ENCODE data around the gene THEM5.

Gene THEM5

DNA sequence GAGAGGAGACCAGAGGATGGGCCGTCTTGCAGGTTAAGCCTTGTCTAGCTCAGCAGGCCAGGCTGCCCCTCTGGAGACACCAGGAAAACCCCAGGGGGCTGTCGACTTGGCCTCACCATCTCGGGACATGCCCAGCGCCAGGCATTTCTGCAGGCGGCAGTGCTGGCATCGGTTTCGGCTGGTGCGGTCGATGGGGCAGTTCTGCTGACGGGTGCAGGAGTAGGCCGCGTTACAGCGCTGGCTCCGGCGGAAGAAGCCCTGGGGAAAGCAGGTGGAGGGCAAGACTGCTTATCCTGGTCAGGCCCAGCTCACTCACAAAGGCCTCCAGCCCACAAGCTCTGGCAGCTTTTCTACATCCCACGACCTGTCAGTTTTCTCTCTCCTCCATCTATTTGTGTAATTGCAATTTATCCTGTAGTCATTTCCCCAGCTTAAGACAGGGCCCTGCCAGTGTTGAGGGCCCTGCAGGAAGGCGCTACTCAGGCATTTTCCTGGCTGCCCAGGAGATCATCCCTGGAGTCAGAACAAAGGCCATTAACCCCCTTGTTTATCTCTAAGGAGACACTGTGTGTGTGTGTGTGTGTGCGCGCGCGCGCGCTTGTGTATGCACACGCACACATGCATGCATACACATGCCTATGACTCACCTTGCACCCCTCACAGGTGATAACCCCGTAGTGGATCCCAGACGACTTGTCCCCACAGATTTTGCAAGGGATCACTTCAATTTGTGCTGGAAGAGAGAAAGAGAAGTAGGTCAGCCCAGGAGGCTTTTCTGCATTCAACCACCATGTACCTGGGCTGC lies 36.8 kb downstream of the THEM5 start:
- no peak for DNase-seq

DNA sequence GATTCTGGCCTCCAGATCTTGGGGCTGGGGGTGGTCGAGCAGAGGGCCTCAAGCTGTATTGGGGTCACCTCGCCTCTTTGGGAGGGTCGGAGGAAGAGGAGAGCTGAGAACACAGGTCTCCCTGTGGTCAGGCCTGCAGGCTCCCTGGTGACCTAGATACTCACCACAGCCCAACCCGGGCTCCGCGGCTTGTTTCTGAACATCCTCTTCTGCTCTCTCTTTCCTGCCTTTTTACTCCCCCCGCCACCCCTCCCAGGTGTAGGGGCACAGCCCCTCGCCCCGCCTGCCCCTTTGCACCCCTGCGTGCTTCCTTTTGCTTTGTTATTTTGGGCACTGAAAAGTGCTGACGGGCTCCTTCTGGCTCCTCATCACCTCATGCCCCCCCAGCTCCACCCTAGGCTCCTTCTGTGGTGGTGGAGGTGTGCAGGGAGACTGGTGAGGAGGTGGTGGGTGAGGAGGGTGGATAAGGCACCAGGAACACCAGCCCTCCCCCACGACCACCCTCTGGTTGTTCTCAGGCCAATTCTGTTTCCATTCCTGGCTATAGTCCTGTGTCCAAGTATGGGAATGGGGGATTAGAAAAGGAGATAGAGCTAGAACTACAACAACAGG lies 37.7 kb downstream of the THEM5 start:
- no peak for DNase-seq

DNA sequence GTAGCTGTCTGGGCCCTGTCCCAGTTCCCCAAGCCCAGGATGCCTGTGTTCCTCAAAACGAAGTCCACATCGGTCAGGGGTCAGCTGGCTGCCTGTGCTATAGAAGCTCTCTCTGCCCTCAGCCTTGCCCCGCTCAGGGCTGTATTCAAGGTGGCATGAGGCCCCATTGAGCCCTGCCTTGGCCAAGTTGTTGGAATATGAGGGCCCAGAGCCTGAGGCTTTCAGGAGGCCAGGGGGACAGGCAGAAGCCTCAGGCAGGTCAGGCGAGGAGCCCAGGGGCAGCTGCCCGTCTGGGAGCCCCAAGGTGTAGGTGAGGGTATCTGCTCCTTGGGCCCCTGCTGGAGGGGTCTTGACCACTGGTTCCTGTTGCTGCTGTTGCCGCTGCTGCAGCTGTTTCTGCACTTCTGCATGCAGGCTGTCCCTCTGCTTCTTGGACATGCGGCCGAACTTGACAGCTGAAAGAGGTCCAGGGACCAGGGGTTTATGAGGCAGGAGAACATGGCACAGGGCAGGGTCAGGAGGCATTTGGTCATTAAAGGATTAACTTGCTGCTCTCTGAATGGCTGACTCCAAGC lies 38.5 kb downstream of the THEM5 start:
- DNase-seq: no peak

DNA sequence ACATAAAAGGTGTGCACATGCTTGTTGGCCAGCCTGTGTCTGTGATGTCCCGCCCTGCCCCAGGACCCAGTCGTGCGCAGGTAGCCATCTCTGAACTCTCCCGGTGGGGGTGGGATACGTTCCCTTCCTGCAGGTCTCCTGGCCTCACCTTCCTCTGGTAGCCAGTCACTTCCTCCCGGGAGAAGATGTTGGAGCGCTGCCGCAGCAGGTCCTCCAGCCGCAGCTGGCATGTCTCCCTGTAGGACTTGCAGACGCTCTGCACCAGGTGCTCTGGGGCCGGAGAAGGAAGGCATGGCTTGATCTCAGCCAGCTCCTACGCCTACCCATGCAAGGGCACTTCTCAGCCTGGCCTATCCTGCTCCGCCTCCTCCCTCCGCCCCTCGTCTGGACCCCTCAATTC lies 39.1 kb downstream of the THEM5 start:
- no peak for DNase-seq

DNA sequence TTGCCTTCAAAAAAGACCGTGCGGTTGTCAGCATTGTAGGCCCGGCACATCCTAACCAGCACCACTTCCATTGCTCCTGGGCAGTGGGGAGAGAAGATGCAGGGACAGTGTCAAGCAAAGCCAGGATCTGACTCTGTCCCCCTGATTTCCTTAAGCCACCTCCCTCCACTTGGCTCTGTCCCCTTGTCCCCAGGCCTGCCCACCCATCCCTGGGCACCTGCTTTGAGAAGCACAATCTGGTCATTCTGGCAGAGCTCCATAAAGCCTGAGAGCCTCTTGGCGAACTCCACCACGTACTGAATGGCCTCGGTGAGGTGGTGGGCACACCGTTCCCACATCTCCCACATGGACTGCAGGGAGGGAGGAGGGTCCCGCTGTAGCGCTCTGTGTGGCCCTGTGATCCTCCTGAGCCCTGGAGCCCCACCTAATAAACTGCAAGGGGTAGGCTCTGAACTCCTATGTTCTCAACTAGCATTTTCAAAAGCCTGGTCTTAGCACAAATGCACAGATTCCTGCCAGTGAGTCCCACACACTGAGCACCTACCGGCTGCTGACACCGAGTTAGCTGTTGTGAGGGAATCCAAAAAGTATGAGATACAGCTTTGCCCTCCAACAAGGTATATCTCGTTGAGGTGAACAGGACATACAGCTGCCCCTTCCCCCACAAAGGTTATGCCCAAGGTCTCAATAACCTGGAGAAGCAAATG lies 40.1 kb downstream of the THEM5 start:
- DNase-seq: no peak

DNA sequence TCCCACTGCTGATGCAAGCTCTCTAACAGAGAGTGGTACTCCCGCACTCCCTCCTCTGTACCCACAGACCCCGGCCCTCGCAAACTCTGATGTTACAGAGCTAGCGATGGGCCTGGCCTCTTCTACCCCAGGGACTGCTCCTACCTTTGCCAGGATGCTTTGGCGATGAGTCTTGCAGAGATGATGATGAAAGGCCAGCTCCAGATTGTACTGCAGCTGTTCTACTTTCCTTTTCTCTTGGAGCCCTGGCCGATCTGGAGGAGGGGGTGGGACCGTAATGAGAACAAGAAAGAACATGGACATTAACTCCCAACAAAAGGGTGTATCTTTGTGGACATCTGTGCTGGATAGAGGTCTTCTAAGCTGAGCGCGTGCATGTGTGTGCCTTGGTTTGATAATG lies 42.3 kb downstream of the THEM5 start:
- DNase-seq: no peak

DNA sequence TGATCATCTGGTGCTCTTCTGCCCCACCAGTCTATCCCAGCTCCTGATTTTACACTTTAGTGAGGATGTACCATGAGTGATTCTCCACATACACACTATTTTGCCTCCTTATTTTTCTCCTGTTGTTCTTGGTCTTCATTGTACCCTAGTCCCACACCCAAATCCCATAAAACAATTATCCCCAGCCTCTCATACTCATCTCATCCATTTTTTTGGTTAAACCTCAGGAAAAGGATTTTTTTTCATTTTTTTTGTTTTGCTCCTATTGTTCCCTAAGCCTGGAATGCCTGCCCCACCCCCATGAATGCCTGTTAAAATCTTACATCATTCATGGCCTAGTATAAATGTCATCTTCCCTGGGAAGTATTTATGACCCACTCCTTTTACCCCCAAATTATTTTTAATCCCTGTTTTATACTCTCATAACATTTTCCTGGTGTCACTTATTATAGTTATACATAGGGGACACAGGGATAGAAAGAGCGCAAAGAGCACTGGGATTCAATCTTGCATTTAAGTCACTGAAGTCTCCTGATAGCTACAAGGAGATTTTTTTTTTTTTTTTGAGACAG lies 43.4 kb downstream of the THEM5 start:
- DNase-seq: no peak

DNA sequence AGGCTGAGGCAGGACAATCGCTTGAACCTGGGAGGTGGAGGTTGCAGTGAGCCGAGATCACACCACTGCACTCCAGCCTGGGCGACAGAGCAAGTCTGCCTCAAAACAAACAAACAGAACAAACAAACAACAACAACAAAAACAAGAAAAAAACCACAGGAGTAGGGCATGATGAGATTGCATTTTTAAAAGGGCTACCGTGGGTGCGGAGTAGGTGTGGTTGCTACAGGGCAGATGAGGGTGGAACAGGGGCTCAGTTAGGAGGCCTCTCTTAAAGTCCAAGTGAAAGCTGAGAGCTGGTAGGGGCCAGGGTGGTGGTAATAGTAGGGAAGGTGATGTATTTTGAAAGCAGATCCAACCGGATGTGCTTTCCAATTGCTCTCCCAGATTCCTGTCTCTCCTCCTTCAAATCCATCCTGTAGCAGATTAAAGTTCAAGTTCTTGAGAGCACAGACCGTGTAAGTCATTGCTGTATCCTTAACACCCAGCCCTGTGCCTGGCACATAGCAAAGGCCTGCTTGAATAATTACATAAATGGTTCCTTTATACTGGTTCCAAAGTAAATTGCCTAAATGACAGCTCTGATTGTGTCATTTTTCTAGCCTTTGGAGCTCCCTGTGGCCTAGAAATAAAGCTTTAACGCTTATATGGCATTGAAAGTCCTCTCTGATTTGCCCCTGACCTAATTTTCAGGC lies 44.1 kb downstream of the THEM5 start:
- DNase-seq: no peak

DNA sequence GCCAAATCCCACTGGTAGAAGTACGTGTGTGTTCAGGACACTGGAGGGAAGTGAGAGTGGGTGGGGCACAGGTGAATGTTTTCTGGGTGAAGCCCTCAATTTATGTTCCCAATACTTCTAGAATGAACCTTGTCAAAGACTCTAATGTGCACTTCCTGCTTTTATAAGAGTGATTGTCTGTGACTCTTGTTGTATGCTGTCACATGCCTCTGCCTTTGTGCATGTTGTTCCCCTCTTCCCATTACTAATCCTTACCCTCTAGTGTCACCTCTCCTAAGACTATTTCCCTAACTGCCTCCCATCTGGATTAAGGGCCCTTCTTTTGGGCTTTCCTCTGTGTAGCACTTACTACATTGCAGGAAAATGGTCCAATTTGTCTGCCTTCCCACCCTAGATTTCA lies 45.7 kb downstream of the THEM5 start:
- no peak for DNase-seq

DNA sequence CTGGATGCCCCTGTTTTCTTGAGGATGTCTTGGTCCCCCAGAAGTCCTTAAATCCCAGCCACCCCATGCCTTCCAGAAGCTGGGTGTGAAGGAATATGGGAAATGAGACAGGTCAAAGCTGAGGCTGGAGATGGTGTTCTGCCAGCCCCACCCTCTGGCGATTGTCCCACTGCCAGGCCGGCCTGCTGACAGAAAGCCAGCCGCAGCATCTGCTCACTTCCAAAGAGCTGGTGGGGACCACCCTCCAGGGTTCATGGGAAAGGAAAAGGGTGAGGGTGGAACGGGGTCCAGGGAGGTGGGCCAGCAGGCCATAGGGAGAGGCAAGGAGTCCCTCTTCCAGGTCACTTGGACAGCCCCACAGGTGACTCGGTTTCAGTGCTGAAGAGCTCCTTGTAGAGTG lies 46.4 kb downstream of the THEM5 start:
- DNase-seq: no peak

DNA sequence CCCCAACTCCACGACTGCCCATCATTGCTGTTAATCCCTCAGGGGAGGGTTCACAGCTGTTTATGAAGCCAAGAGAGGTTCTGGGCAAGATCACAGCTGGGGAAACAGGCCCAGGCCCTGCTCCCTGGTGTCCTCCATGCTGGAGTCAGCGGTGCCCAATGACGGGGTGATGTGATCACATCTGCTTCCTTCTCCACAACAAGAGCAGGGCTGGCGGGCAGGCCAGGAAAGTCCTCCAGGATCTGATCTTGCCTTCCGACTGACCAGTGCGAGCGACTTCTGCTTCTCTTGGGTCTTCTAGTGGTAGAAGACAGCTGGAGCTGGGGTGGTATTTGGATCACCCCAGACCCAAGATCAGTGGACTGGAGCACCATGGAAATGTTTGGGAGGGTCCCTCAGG lies 47.3 kb downstream of the THEM5 start:
- no peak for DNase-seq

DNA sequence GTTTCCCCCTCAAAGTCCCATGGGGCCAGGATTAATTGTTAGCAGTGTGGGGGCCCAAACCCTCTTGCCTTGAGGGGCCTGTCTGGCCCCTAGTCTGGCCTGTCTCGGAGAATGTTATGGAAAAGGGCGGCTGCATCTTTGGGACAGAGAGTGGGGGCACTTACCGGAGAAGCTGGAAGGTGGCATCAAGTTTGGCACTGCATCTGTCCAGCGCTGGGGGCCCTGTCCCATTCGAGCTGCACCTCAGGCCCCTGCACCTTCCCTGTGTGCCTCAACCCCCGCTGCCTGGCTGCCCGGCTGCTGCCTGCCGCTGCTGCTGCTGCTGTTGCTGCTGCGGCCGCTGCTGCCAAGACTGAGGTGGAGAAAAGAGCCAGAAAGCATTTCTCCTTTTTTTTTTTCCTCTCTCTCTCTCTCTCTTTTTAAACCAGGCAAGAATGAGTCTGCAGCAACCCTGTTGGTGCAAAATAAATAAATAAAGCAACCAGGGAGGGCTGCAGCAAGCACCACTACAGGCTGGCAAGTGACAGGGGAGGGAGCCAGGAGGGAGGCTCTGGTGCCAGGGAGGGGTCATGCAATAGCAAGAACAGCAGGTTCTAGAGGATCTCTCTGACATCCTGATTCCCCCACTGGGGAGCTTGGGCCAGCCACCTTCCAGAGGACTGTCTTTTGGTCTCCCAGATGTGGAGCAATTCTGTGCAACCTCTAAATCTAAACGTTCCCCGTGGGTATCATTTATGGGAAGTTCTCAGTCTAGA lies 48.3 kb downstream of the THEM5 start, which contains the start of gene LINGO4:
Gene LINGO4, minus strand, starts transcription at position 354 of the 755 bp plus-strand sequence. CDS start 2,715 bp downstream, outside the sequence.
- DNase-seq: no peak

DNA sequence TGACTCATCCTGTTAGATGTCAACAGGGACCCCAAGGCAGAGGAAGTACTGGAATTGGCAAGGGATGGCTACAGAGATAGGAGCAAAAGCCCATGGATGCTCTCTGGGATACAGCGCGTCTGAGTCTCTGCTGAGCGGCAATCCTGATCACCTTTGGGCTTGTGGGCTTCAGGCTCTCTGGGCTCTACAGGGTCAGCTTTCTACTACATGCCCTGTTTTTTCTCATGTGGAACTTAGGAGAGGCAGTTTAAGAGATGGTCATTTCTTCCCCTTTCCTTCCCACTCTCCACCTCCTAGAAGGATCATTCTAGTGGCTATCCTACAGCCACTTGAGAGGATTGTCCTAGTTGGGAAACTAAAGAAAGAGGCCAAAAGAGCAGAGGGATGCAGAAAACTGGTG lies 49.6 kb downstream of the THEM5 start:
- DNase-seq: no peak

DNA sequence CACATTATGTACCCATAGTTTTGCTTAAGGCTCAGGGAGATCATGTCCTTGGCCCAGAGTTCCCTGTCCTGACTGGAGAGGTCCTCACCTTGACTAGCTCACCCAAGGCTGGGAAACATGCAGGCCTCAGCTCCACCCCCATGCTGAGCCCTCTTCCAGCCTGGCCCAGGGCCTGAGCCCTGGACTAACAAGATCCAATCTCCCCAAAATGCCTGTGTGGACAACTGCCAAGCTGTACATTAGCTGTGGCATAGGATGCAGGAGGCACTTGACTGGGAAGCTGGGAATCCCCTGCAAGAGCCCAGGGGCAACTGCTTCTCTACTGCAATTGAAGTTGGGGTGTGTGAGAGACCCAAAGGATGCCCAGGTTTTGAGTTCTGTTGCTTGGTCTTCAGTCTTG lies 50.3 kb downstream of the THEM5 start:
- DNase-seq: no peak

DNA sequence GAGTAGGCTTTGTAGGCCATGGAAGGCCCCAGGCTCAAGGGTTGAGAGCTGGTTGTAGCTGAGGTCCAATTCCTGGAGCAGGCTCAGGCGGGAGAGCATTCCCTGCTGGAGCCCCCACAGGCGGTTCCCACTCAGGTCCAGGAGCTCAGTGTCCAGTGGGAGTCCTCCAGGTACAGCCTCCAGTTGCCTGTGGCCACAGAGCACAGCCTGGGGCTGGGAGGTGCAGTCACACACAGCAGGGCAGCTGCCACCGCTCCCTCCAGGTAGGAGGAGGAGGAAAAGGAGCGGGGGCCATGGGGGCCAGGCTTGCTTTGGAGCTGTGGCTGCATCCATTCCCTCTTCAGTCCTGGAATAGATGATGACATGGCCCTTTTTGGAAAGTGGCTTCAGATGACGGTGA lies 51.1 kb downstream of the THEM5 start:
- no peak for DNase-seq

DNA sequence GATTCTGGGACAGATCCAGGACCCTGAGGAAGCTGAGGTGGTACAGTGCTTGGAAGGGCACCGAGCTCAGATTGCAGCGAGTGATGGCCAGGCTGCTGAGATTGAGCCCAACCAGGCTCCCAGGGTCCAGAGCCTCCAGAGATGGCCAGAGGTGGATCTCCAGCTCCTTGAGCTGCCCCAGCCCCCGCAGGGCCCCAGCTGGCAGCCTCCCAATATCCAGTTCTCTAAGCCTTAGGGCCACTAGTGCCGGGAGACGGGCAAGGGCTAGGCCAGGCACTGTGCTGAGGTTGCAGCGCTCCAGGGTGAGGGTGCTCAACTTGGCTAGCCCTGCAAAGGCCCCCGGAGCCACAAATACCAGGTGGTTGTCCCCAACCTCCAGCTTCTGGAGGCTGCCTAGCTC lies 51.7 kb downstream of the THEM5 start:
- DNase-seq: no peak

DNA sequence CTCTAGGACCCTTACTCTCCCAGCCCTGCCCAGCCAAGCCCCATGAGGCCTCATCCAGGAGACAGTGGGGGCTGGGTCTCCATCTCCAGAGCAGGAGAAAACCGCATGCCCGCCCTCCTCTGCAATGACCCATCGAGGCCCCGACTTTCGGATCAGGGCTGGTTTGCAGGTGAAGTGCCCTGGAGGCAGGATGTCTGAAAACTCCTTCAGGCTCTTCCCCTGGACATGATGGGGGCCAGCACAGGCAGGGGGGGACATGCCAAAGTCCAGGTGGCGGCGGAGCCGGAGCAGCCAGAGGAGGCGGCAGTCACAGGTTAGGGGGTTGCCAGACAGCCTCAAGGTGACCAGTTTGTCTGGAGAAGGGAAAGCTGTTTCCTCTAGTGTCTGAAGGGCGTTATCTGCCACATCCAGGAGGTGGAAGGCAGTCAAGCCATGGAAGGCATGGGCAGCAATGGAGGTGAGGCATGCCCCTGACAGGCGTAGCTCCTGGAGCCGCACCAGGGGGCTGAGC lies 52.1 kb downstream of the THEM5 start:
- no peak for DNase-seq

DNA sequence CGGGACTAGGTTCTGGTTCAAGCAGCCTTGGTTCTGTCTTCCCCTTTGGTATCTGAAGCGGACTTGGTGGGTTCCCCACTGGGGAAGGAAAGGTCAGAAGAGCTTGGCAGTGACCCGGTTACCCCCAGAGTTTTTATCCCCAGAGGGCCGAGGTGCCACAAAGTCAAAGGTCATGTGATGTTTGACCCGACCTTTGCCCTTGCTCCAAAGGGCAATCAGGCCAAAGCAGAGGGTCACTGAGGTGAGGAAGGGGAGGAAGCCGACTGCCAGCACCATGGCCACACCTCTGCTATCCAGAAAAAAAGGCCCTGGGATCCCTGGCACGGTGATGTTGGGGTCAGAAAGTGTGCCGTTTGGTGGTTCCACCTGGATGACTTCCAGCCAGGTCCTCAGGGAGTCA lies 52.7 kb downstream of the THEM5 start:
- DNase-seq: no peak

DNA sequence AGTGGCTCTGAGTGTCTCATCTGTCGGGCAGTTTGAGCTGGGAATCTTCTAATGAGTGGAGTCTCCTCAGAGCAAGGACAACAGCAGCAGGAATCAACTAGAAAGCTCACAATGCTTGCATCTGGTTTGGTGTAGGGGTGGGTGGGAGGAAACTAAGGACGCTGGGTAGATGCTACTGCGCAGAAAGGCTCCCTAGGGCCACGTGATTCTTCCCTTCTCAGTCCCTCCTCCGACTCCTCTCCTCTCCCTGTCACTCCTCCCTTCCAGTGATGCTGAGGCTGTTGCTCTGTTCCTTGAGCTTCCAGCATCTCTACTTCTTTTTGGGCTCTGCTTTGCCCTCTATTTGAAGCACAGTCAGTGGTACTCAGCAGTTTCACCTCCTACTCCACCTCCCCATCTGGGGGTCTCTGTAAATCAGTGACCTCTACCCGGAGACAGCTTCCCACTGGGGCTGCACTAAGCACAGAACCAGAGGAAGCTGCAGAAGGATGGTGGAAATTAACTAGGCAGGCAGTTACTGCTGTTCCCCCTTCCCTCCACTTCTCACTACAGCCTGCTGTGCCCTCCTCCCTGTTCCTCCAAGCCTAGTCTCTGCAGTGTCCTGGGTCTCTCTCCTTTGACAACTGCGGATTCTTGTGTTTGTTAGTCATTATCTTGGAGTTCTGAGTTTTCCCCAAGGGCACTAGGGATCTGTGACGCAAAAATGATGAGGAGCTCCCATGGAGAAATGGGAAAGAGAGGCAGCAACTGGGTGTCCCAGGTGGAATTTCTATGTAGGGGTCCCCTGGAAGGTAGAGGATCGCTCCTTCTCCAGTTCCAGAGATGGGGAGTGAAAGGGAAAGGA lies 54.1 kb downstream of the THEM5 start:
- DNase-seq: no peak

DNA sequence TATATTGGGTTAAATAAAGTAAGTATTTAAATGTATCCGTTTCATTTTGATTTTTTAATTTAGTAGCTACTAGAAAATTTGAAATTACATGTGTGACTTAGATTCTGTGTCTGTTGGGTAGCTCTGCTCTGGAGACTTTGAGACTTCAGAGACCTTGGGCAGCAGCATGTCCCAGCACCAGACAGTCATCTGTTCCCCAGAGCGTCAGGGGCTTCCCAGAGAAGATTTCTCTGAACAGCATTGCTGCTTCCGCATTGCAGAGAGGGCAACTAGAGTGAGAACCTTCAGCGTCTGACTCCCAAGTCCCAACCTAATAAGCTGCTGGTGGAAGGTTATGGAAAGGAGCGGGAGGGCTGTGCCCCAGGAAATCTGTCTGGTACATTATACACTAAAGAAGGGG lies 54.9 kb downstream of the THEM5 start:
- DNase-seq: no peak
